Hepatocyte (in vitro differentiated cells): Measurements from ENCODE around the gene POTEG. TPM values are rescaled to one million over a fixed set of nuclear protein-coding genes. Genes with fewer than 3 reads are reported as not detected.
"Not testable (repeated sequence)": the region's sequence is repeated elsewhere in the genome, so short reads cannot be mapped to it uniquely, and the experiment has no call there.

Source experiments
- DNase-seq: peaks from one replicate; pipeline ENCODE4 v3.0.0-alpha.2; 2016; ENCODE audit warnings: low spot score
- H2AFZ ChIP-seq: fragments of 200-600 bp; sonication (generic); 2 replicates; pipeline ENCODE4 v1.6.0; 2016; ENCODE audit warnings: antibody characterized with exemption, mild to moderate bottlenecking
- H3K27ac ChIP-seq: fragments of 200-600 bp; sonication (generic); 2 replicates; pipeline ENCODE4 v1.5.1; 2016; ENCODE audit warnings: mild to moderate bottlenecking
- H3K27me3 ChIP-seq: fragments of 200-600 bp; sonication (generic); 2 replicates; pipeline ENCODE4 v1.6.1; 2016
- H3K36me3 ChIP-seq: fragments of 200-600 bp; sonication (generic); replicated peaks from 2 replicates; pipeline ENCODE4 v1.5.1; 2016; ENCODE audit warnings: low read depth; ENCODE audit not compliant: insufficient read depth
- H3K4me1 ChIP-seq: fragments of 200-600 bp; sonication (generic); 2 replicates; pipeline ENCODE4 v1.5.1; 2016; ENCODE audit warnings: mild to moderate bottlenecking, moderate library complexity; ENCODE audit not compliant: insufficient read depth
- H3K4me2 ChIP-seq: fragments of 200-600 bp; sonication (generic); 2 replicates; pipeline ENCODE4 v1.6.0; 2016
- H3K4me3 ChIP-seq: fragments of 200-600 bp; sonication (generic); 2 replicates; pipeline ENCODE4 v1.5.1; 2016; ENCODE audit warnings: mild to moderate bottlenecking
- H3K79me2 ChIP-seq: fragments of 200-600 bp; sonication (generic); 2 replicates; pipeline ENCODE4 v1.6.0; 2017; ENCODE audit warnings: mild to moderate bottlenecking
- H3K9me2 ChIP-seq: fragments of 200-600 bp; sonication (generic); replicated peaks from 2 replicates; pipeline ENCODE4 v1.6.0; 2017; ENCODE audit warnings: mild to moderate bottlenecking; ENCODE audit not compliant: insufficient read depth
- H3K9me3 ChIP-seq: fragments of 200-600 bp; sonication (generic); 2 replicates; pipeline ENCODE4 v1.5.1; 2016; ENCODE audit warnings: low read depth, mild to moderate bottlenecking
- H4K20me1 ChIP-seq: fragments of 200-600 bp; sonication (generic); 2 replicates; pipeline ENCODE4 v1.6.0; 2016; ENCODE audit warnings: mild to moderate bottlenecking; ENCODE audit not compliant: insufficient read depth, poor library complexity, severe bottlenecking
- whole genome bisulfite sequencing: methylation state at CpG from one replicate; pipeline ENCODE4 v1.1.6; 2016; ENCODE audit warnings: low lambda C conversion rate; ENCODE audit errors: missing lambda C conversion rate; 5-methylcytosine and 5-hydroxymethylcytosine counted together
- polyA plus RNA-seq: library from polyadenylated mRNA; unstranded; fragments of >200 nt; fragmentation: Nextera tagmentation; extraction: Ambion mirVana; gene quantifications from 2 replicates; pipeline ENCODE4 v1.2.1, GENCODE V29; 2016
- small RNA-seq: library from RNA; depleted of rRNA; stranded (forward); fragments of <200 nt; gene quantifications from one replicate; pipeline ENCODE3, GENCODE V24; 2014
- total RNA-seq: library from RNA; depleted of rRNA; stranded (reverse); fragments of >200 nt; gene quantifications from 2 replicates; pipeline ENCODE4 v1.2.3, GENCODE V29; 2014

POTEG gene
- total and polyA plus RNA-seq, 2 experiments from 2014 or later = not detected

DNA sequence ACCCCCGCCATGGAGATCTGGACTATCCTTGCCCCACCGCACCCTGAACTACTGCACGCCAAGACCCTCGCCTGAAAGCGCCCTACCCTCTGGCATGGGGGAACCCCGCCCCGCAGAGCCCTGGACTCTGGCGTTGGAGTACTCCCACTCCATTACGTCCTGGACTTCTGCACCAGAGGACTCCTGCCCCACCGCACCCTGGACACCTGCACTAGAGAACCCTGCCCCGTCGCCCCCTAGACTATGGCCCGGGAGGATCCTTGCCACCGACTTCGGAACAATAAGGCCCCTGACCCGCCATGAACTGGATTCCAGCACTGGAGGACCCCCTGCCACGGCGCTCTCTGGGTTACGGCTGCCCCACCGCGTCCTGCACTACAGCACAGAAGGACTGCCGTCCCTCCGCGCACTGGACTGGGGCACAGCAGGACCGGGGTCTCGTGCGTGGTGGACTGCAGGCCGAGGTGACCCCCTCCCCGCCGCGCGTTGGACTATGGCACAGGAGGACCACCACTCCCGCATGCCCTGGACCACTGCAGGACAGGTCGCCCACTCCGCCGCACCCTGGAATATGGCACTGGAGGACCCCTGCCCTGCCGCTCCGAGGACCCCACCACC is 72.4 kb downstream of the POTEG start:
- H3K9me2 ChIP-seq, H3K27me3 ChIP-seq, H3K9me3 ChIP-seq, H3K27ac ChIP-seq, H3K4me2 ChIP-seq, H2AFZ ChIP-seq, H3K4me3 ChIP-seq, H3K79me2 ChIP-seq, H3K36me3 ChIP-seq, H3K4me1 ChIP-seq, DNase-seq, H4K20me1 ChIP-seq: not testable (repeated sequence)
- 100% methylated on average over 2 of the region's 38 CpGs for WGBS

DNA sequence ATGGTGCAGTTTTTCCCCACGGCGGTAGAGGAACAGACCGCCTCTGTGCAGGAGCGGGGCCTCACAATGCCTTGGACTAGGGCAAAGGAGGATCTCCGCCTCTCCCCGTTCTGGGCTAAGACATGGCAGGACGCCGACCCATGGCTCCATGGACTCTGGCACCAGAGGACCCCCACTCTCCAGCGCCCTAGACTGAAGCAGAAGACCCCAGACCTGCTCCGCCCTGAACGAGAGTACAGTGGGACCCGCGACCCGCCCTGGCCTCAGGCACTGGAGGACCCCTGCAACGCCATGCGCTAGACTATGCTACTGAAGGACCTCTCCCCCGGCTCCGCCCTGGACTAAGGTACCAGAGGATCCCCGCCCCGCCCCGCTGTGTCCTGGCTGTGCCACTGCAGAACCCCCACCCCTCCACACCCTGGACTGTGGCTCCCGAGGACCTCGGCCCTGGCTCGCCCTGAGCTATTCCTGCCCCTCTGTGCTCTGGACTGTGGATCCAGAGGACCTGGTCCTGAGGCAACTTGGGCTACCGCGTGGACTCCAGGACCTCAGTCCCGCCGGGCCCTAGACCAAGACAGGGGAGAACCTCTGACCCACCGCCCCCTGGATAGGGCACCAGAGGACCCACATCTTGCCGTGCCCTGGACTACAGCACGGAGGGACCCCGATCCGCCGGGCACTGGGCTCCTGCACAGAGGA is 73.1 kb downstream of the POTEG start:
- H4K20me1 ChIP-seq, H3K4me3 ChIP-seq, DNase-seq, H3K36me3 ChIP-seq, H3K9me3 ChIP-seq, H3K79me2 ChIP-seq, H3K4me1 ChIP-seq, H3K9me2 ChIP-seq, H2AFZ ChIP-seq, H3K27ac ChIP-seq, H3K27me3 ChIP-seq, H3K4me2 ChIP-seq: not testable (repeated sequence)
- WGBS = 94% methylated on average over 8 of the region's 34 CpGs

Small RNA genes within 50 kb of the gene (small RNA-seq; reads per million reads assigned to genes)
- not detected for gene RNU6-1268P
